ENCODE measurements around the gene UTY. TPM values are rescaled to one million over a fixed set of nuclear protein-coding genes. Genes with fewer than 3 reads are reported as not detected.
A peak's percentile ranks its signal among the peaks of the same experiment; 100 is the strongest.

Gene UTY
- total and polyA plus RNA-seq, 2 experiments from 2014 or later, result 15.7 to 36.3 TPM

GRCh38 chrY:13370868-13371800 lies 108.7 kb downstream of the UTY start (continued):
- no peak for TF ChIP-seq ZNF462 (CRISPR knock-in tag; IDR thresholded peaks at IDR 0.05)

- no peak overlapping the region for H3K4me3 Mint-ChIP-seq
- Histone ChIP-seq H3K27ac (ENCODE audit: low read depth) (no peak overlapping the region), H3K9me2 (ENCODE audit: insufficient read depth) (no peaks in the 10 kb centered on the region), H3K4me1 (ENCODE audit: insufficient read depth) (no peaks in the 10 kb centered on the region), H3K4me3 (no peak overlapping the region), H2AFZ (no peak overlapping the region), H3F3A (replicated peaks; ENCODE audit: low read depth) (no peaks in the 10 kb centered on the region), H4K20me1 (replicated peaks; ENCODE audit: insufficient read depth) (no peaks in the 10 kb centered on the region), H3K79me2 (replicated peaks; ENCODE audit: insufficient read depth) (no peaks in the 10 kb centered on the region; the same call in 1 of the 2 replicates), H3K4me2 (no peak overlapping the region), H3K27me3 (ENCODE audit: insufficient read depth) (no peaks in the 10 kb centered on the region), H3K36me3 (ENCODE audit: insufficient read depth) (no peaks in the 10 kb centered on the region)
- TF ChIP-seq EZH2phosphoT487 (IDR thresholded peaks at IDR 0.05; ENCODE audit: unreplicated experiment), result no peak
- no peak for TF ChIP-seq NANOG (IDR thresholded peaks at IDR 0.05; ENCODE audit: borderline replicate concordance)
- no peak for TF ChIP-seq EZH2 (IDR thresholded peaks at IDR 0.05; ENCODE audit: low read depth, unreplicated experiment)
- TF ChIP-seq ETS1 (IDR thresholded peaks at IDR 0.05), result no peak
- no peak for TF ChIP-seq ZNF462 (CRISPR knock-in tag; IDR thresholded peaks at IDR 0.05)
- peaks cover 3% of the 10 kb centered on the region; the same call in 1 of the 3 replicates for H3K4me1 Mint-ChIP-seq
- H3K9me3 Mint-ChIP-seq, result no peaks in the 10 kb centered on the region
- peaks cover 1% of the 10 kb centered on the region for H3K27me3 Mint-ChIP-seq (ENCODE audit: insufficient read depth, low read depth, poor library complexity)
- no peak for DNase-seq (ENCODE audit: low spot score)
- H3K27ac Mint-ChIP-seq, result peak overlapping the region; percentile 63; the same call in 1 of the 2 replicates
- peaks cover 2% of the 10 kb centered on the region; the same call in 1 of the 3 replicates for H3K36me3 Mint-ChIP-seq (ENCODE audit: low read depth)
- ATAC-seq, result no peak
Measured at GRCh38 chrY:13370245-13370644, 109.6 kb downstream of the UTY start.

Measured in GM23338 (cell line).